ENCODE results near the gene GLIPR1L2. TPM values are rescaled to one million over a fixed set of nuclear protein-coding genes. Genes with fewer than 3 reads are reported as not detected.
"Not testable (repeated sequence)": the region's sequence is repeated elsewhere in the genome, so short reads cannot be mapped to it uniquely, and the experiment has no call there.

Gene GLIPR1L2
- total RNA-seq, 1 donor from 2014 or later, result 0.14 TPM

GRCh38 chr12:75432924-75433323 lies 42.0 kb downstream of the GLIPR1L2 start:
- intact Hi-C loops (cut with micrococcal nuclease), result no loop called here

GRCh38 chr12:75437564-75437963 lies 46.7 kb downstream of the GLIPR1L2 start:
- intact Hi-C loops (cut with micrococcal nuclease), result loop anchor here (2.0 to 5.0 kb wide), 2 partner anchors 45 to 67 kb away; partner anchors contain the start of gene GLIPR1

- intact Hi-C loops (cut with micrococcal nuclease), result loop anchor here (5.0 kb wide), 1 partner anchor 44 kb away; the partner anchor contains the start of gene GLIPR1
These were observed 47.3 kb downstream of the GLIPR1L2 start for GRCh38 chr12:75438059-75438754.

GRCh38 chr12:75439048-75439447 lies 48.2 kb downstream of the GLIPR1L2 start:
- intact Hi-C loops (cut with micrococcal nuclease), result loop anchor here (5.0 kb wide), 1 partner anchor 43 kb away; the partner anchor contains the start of gene GLIPR1

- intact Hi-C loops (cut with micrococcal nuclease), result loop anchor here (5.0 kb wide), 1 partner anchor 42 kb away; the partner anchor contains the start of gene GLIPR1
These were observed 49.0 kb downstream of the GLIPR1L2 start for GRCh38 chr12:75439930-75440329.

GRCh38 chr12:75441687-75442449 lies 51.0 kb downstream of the GLIPR1L2 start:
- intact Hi-C loops (cut with micrococcal nuclease), result not testable (repeated sequence)

GRCh38 chr12:75442454-75442853 lies 51.6 kb downstream of the GLIPR1L2 start:
- intact Hi-C loops (cut with micrococcal nuclease), result not testable (repeated sequence)

- intact Hi-C loops (cut with micrococcal nuclease), result no loop called here
These were observed 52.8 kb downstream of the GLIPR1L2 start for GRCh38 chr12:75443709-75444108.

- intact Hi-C loops (cut with micrococcal nuclease), result no loop called here
These were observed 53.7 kb downstream of the GLIPR1L2 start for GRCh38 chr12:75444429-75445136.

GRCh38 chr12:75445137-75445507 lies 54.2 kb downstream of the GLIPR1L2 start:
- intact Hi-C loops (cut with micrococcal nuclease), result not testable (repeated sequence)

- intact Hi-C loops (cut with micrococcal nuclease), result no loop called here
These were observed 56.0 kb downstream of the GLIPR1L2 start for GRCh38 chr12:75446857-75447256.

- intact Hi-C loops (cut with micrococcal nuclease), result no loop called here
These were observed 57.0 kb downstream of the GLIPR1L2 start for GRCh38 chr12:75447691-75448393.

- intact Hi-C loops (cut with micrococcal nuclease), result no loop called here
These were observed 61.9 kb downstream of the GLIPR1L2 start for GRCh38 chr12:75452675-75453330.

GRCh38 chr12:75455839-75456238 lies 65.0 kb downstream of the GLIPR1L2 start:
- intact Hi-C loops (cut with micrococcal nuclease), result loop anchor here (2.0 kb wide), 1 partner anchor 23 kb away; no protein-coding TSS in a partner anchor

GRCh38 chr12:75457191-75457590 lies 66.3 kb downstream of the GLIPR1L2 start:
- intact Hi-C loops (cut with micrococcal nuclease), result loop anchor here (2.0 kb wide), 1 partner anchor 22 kb away; no protein-coding TSS in a partner anchor

GRCh38 chr12:75457866-75458265 lies 67.0 kb downstream of the GLIPR1L2 start:
- intact Hi-C loops (cut with micrococcal nuclease), result loop anchor here (2.0 kb wide), 1 partner anchor 21 kb away; no protein-coding TSS in a partner anchor

GRCh38 chr12:75459755-75460154 lies 68.9 kb downstream of the GLIPR1L2 start:
- intact Hi-C loops (cut with micrococcal nuclease), result no loop called here

GRCh38 chr12:75460204-75460603 lies 69.3 kb downstream of the GLIPR1L2 start:
- intact Hi-C loops (cut with micrococcal nuclease), result no loop called here

GRCh38 chr12:75471902-75472890 lies 81.3 kb downstream of the GLIPR1L2 start:
- intact Hi-C loops (cut with micrococcal nuclease), result no loop called here
